Progenitor cell of endocrine pancreas (in vitro differentiated cells): Measurements from ENCODE around the gene LDLRAD4. TPM values are rescaled to one million over a fixed set of nuclear protein-coding genes. Genes with fewer than 3 reads are reported as not detected.

Source experiments
- DNase-seq: peaks from one replicate; pipeline ENCODE4 v3.0.0; 2021; ENCODE audit warnings: low spot score; ENCODE audit not compliant: unreplicated experiment
- H3K27ac Mint-ChIP-seq: 2 replicates; pipeline ENCODE4 v1.8.0; 2021; ENCODE audit warnings: mild to moderate bottlenecking, moderate library complexity, mixed read lengths
- H3K27me3 Mint-ChIP-seq: 2 replicates; pipeline ENCODE4 v1.8.0; 2021; ENCODE audit warnings: mixed read lengths
- H3K36me3 Mint-ChIP-seq: 2 replicates; pipeline ENCODE4 v1.8.0; 2022; ENCODE audit warnings: mixed read lengths; ENCODE audit not compliant: insufficient read depth
- H3K4me1 Mint-ChIP-seq: 2 replicates; pipeline ENCODE4 v1.8.0; 2021; ENCODE audit warnings: low read depth, mixed read lengths
- H3K4me3 Mint-ChIP-seq: 2 replicates; pipeline ENCODE4 v1.8.0; 2021; ENCODE audit warnings: low read depth, mild to moderate bottlenecking, moderate library complexity, mixed read lengths
- H3K9me3 Mint-ChIP-seq: 2 replicates; pipeline ENCODE4 v1.8.0; 2021; ENCODE audit warnings: low read depth, mixed read lengths
- total RNA-seq: library from RNA; stranded (reverse); gene quantifications from 2 replicates; pipeline ENCODE4 v1.2.1, GENCODE V29; 2021
- TF ChIP-seq, protein P1 (sequence below): fragments of 200-600 bp; sonication (generic); IDR thresholded peaks from one replicate; pipeline ENCODE4 v1.5.0; 2021; ENCODE audit warnings: antibody characterized with exemption, mild to moderate bottlenecking; ENCODE audit not compliant: unreplicated experiment

Gene LDLRAD4
- total RNA-seq, 1 donor from 2014 or later = 3.8 TPM

DNA sequence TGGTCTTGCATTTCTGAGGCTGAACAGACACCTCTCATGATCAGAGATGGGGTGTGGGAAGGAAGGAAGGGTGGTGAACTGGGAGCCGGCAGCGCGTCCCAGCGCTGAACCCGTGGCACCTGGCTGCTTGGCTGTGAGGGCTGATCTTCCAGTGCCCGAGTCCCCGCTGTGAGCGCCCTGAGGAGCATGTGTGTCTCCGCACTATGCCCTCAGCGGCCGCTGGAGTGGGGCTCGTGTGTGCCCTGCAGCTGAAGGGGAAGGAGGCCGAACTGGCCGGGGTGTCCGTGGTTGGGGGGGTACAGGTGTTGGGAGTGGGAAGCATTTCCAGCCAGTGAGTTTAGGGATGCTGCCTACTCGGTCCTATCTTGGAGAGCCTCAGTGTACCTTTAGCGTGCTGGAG is 82.2 kb downstream of the LDLRAD4 start:
- Mint-ChIP-seq H3K4me3 (no peak overlapping the region), H3K9me3 (no peaks in the 10 kb centered on the region), H3K27me3 (no peaks in the 10 kb centered on the region), H3K4me1 (no peaks in the 10 kb centered on the region), H3K36me3 (no peaks in the 10 kb centered on the region), H3K27ac (no peak overlapping the region)
- TF ChIP-seq, protein P1, sequence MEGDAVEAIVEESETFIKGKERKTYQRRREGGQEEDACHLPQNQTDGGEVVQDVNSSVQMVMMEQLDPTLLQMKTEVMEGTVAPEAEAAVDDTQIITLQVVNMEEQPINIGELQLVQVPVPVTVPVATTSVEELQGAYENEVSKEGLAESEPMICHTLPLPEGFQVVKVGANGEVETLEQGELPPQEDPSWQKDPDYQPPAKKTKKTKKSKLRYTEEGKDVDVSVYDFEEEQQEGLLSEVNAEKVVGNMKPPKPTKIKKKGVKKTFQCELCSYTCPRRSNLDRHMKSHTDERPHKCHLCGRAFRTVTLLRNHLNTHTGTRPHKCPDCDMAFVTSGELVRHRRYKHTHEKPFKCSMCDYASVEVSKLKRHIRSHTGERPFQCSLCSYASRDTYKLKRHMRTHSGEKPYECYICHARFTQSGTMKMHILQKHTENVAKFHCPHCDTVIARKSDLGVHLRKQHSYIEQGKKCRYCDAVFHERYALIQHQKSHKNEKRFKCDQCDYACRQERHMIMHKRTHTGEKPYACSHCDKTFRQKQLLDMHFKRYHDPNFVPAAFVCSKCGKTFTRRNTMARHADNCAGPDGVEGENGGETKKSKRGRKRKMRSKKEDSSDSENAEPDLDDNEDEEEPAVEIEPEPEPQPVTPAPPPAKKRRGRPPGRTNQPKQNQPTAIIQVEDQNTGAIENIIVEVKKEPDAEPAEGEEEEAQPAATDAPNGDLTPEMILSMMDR = no peak
- no peak for DNase-seq

DNA sequence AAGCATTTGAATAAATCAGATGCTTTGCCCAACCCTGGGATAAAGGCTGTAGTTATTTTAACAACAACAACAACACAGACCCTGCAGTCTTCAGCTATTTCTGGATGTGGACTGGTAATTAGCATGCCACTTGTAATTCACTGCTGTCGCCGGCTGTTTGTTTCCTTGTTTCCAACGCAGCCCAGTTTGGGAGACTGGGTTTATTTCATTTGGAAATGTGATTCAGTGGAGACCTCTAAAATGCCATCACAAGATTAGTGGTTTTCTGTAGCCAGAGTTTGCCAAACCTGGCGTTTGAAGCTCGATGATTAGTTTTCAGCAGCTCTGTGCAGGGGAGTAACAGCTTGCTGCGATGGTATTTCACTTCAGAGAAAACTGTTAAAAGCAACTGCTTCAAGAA is 83.5 kb downstream of the LDLRAD4 start:
- TF ChIP-seq, protein P1 = no peak
- no peaks in the 10 kb centered on the region for H3K4me1 Mint-ChIP-seq
- no peaks in the 10 kb centered on the region for H3K9me3 Mint-ChIP-seq

DNA sequence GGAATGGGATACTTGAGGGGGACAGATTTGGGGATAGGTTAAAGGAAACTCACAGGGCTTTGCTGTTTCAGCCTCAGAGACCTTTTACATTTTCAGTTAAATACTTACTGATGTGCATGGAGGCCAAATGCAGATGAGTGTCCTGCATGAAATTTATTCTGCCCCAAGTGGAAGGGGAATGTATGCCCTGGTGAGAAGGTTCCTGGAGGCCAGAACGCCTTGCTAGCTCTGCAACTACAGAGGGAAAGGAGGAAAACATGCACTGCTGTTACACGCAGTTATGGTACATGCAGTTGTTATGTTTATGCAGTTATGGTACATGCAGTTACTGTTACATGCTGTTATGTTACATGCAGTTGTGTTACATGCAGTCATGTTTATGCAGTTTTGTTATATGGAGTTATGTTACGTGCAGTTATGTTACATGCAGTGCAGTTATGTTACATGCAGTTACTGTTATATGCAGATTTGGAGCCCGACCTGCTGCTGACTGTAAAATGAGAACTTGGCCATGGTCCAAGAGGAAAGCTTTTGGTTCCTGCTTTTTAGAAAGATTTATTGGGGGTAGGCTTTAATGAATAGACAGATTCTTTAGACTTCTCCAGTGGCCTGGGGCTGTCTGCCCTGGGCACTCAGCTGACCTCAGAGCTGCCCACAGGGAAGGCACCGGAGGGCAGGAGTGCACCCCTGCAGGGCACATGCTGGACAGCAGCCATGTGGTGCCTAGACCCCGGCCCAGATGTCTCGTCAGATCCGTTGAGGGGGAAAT is 84.1 kb downstream of the LDLRAD4 start:
- Mint-ChIP-seq H3K27me3 (no peaks in the 10 kb centered on the region), H3K9me3 (no peaks in the 10 kb centered on the region), H3K36me3 (no peaks in the 10 kb centered on the region), H3K4me1 (no peaks in the 10 kb centered on the region), H3K27ac (no peak overlapping the region), H3K4me3 (no peak overlapping the region)
- no peak for DNase-seq
- TF ChIP-seq, protein P1 = no peak

More for the DNA sequence above, 83.5 kb downstream of the LDLRAD4 start:
- H3K27me3 Mint-ChIP-seq = no peaks in the 10 kb centered on the region
- no peak overlapping the region for H3K27ac Mint-ChIP-seq
- H3K36me3 Mint-ChIP-seq = no peaks in the 10 kb centered on the region
- no peak for DNase-seq
- no peak overlapping the region for H3K4me3 Mint-ChIP-seq

DNA sequence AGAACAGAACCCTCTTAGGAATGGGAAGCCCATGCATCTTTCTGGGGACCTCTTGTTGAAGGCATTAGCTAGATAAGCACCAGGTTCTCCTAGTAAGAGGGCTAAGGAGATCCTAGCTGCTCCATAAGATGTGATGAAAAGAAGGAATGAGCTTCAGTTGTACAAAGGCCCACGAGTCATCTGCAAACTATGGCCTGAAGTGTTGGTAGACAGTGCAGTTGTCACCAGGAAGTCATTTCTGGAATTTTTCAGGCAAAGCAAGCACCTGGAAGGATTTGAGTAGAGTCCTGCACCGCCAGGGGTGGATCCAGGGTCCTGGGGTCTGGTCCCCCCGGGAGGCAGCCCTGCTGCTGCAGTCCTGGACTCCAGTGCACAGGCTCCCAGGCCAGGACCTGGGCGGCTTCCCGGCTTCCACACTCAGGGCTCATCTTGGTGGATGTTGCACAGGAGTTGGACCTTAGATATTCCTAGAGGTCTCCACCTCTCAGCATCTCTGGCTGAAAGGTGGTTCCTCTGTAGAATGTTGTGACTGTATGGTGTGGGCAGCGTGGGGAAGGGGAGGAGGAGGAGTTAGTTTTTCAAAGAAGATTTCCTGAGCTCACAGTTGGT is 85.3 kb downstream of the LDLRAD4 start:
- H3K27me3 Mint-ChIP-seq = no peaks in the 10 kb centered on the region
- no peaks in the 10 kb centered on the region for H3K9me3 Mint-ChIP-seq

DNA sequence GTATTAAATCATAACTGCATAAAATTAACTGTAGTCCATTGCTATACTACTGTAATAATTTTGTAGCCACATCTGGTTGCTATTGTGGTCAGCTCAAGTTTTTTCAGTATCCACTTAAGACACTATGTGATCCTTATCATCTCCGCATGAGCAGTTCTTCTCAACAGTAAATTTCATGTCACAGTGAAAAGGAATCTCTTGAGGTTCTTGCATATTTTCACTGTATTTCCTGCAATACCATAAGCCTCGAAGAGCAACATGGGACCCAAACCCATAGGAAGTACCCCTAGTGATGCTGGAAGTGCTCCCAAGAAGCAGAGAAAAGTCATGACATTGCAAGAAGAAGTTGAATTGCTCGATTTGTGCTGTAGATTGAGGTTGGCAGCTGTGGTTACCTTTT is 86.7 kb downstream of the LDLRAD4 start:
- Mint-ChIP-seq H3K9me3 (no peaks in the 10 kb centered on the region), H3K27me3 (no peaks in the 10 kb centered on the region), H3K36me3 (no peaks in the 10 kb centered on the region), H3K4me3 (no peak overlapping the region), H3K27ac (no peak overlapping the region), H3K4me1 (no peaks in the 10 kb centered on the region)
- no peak for DNase-seq
- TF ChIP-seq, protein P1 = no peak

More for the DNA sequence above, 85.3 kb downstream of the LDLRAD4 start:
- no peak overlapping the region for H3K27ac Mint-ChIP-seq
- TF ChIP-seq, protein P1 = no peak
- no peak for DNase-seq
- H3K4me3 Mint-ChIP-seq = no peak overlapping the region
- no peaks in the 10 kb centered on the region for H3K4me1 Mint-ChIP-seq
- H3K36me3 Mint-ChIP-seq = no peaks in the 10 kb centered on the region
